K562 (cell line): ENCODE results near the gene TRMT1. TPM values are rescaled to one million over a fixed set of nuclear protein-coding genes. Genes with fewer than 3 reads are reported as not detected.

Source experiments
- ATF4 ChIP-seq: fragments of 450-650 bp; formaldehyde crosslinking; IDR thresholded peaks from 2 replicates; pipeline ENCODE4 v1.4.0; 2022; ENCODE audit warnings: mild to moderate bottlenecking, moderate library complexity
- CHD4 ChIP-seq: fragments of 200-600 bp; sonication (generic); IDR thresholded peaks from 3 replicates; pipeline ENCODE4 v1.6.1; 2012; ENCODE audit warnings: low read depth, mild to moderate bottlenecking, mixed read lengths, low read length, inconsistent platforms; ENCODE audit not compliant: insufficient read depth, insufficient replicate concordance, poor library complexity, severe bottlenecking
- HBP1 ChIP-seq: fragments of 450-650 bp; formaldehyde crosslinking; IDR thresholded peaks from 2 replicates; pipeline ENCODE4 v1.4.0; 2022; ENCODE audit warnings: missing genetic modification characterization
- IFI16 ChIP-seq: fragments of 250-450 bp; sonication (Bioruptor Pico); IDR thresholded peaks from 2 replicates; pipeline ENCODE4 v2.1.2; 2022; ENCODE audit warnings: mild to moderate bottlenecking, inconsistent platforms
- KDM2B ChIP-seq: fragments of 250-450 bp; sonication (Bioruptor Pico); IDR thresholded peaks from 2 replicates; pipeline ENCODE4 v1.8.0; 2021; ENCODE audit warnings: mild to moderate bottlenecking, moderate library complexity
- MAFK ChIP-seq: IDR thresholded peaks from 2 replicates; pipeline ENCODE4 v1.6.1; 2011; ENCODE audit warnings: low read length, improper control_type of control experiment
- PHB ChIP-seq: fragments of 250-450 bp; sonication (Bioruptor Pico); IDR thresholded peaks from 2 replicates; pipeline ENCODE4 v1.5.0; 2021
- POLR2AphosphoS5 ChIP-seq: IDR thresholded peaks from 2 replicates; pipeline ENCODE4 v1.6.1; 2011; ENCODE audit warnings: mild to moderate bottlenecking, low read depth, low read length, moderate library complexity; ENCODE audit not compliant: control insufficient read depth, insufficient read depth
- RHOXF2B ChIP-seq: fragments of 250-450 bp; sonication (Bioruptor Pico); conservative IDR thresholded peaks from 2 replicates; pipeline ENCODE4 v1.5.1; 2021
- SAFB ChIP-seq: fragments of 200-400 bp; formaldehyde crosslinking; IDR thresholded peaks from 2 replicates; pipeline ENCODE4 v1.6.1; 2017; ENCODE audit warnings: low read depth, low read length, borderline replicate concordance
- THRAP3 ChIP-seq: fragments of 450-650 bp; IDR thresholded peaks from 2 replicates; pipeline ENCODE4 v1.6.1; 2016; ENCODE audit warnings: mild to moderate bottlenecking, inconsistent platforms, borderline replicate concordance
- ZC3H11A ChIP-seq: IDR thresholded peaks from 2 replicates; pipeline ENCODE4 v1.6.1; 2012; ENCODE audit warnings: low read depth, low read length, improper control_type of control experiment
- polyA plus RNA-seq, 8 experiments: library from polyadenylated mRNA; depleted of rRNA in 4 of 8; stranded (reverse) in 5 of 8; unstranded in 3 of 8; fragments of >200 nt; fragmentation: Nextera tagmentation in 2 of 8; fragmentation: Illumina TruSeq in 1 of 8; extraction: Ambion mirVana in 2 of 8; extraction: Trizol in 1 of 8; gene quantifications; 2 replicates each; pipeline versions ENCODE4 v1.2.1 to v1.2.3, GENCODE V29; 2011 to 2014; ENCODE audit warnings: inconsistent platforms in 1 of 8, missing spikeins in 1 of 8
- total RNA-seq, 7 experiments: library from RNA; depleted of rRNA in 6 of 7; stranded (reverse); fragments of >200 nt in 6 of 7; fragmentation: Illumina TruSeq in 2 of 7; extraction: Trizol in 2 of 7; gene quantifications; 2 replicates each; pipeline versions ENCODE4 v1.2.1 to v1.2.3, GENCODE V29; 2011 to 2021; ENCODE audit warnings: low replicate concordance in 1 of 7
- TF ChIP-seq, protein P1 (sequence below): fragments of 250-450 bp; sonication (Bioruptor Pico); IDR thresholded peaks from 2 replicates; pipeline ENCODE4 v1.5.0; 2021; ENCODE audit warnings: mild to moderate bottlenecking, borderline replicate concordance
- TF ChIP-seq, protein P2 (sequence below): fragments of 250-450 bp; sonication (Bioruptor Pico); IDR thresholded peaks from 2 replicates; pipeline ENCODE4 v1.8.0; 2022; ENCODE audit warnings: moderate library complexity, mild to moderate bottlenecking, inconsistent platforms
- TF ChIP-seq, protein P3 (sequence below): fragments of 450-650 bp; formaldehyde crosslinking; IDR thresholded peaks from 2 replicates; pipeline ENCODE4 v1.4.0; 2022; ENCODE audit warnings: missing genetic modification characterization
- TF ChIP-seq, protein P4 (sequence below): sonication (generic); formaldehyde crosslinking; IDR thresholded peaks from 2 replicates; pipeline ENCODE4 v1.4.0; 2020; ENCODE audit warnings: mild to moderate bottlenecking, missing genetic modification reagents

Gene TRMT1
- total and polyA plus RNA-seq, 9 of the 15 experiments (the other 6 are each of a cell fraction or from before 2014, with no cell fraction given): 5.8 to 158 (median 54.3) TPM

GRCh38 chr19:13154911-13155471, 38.5 kb upstream of the TRMT1 start (continued):
- TF ChIP-seq, protein P1, sequence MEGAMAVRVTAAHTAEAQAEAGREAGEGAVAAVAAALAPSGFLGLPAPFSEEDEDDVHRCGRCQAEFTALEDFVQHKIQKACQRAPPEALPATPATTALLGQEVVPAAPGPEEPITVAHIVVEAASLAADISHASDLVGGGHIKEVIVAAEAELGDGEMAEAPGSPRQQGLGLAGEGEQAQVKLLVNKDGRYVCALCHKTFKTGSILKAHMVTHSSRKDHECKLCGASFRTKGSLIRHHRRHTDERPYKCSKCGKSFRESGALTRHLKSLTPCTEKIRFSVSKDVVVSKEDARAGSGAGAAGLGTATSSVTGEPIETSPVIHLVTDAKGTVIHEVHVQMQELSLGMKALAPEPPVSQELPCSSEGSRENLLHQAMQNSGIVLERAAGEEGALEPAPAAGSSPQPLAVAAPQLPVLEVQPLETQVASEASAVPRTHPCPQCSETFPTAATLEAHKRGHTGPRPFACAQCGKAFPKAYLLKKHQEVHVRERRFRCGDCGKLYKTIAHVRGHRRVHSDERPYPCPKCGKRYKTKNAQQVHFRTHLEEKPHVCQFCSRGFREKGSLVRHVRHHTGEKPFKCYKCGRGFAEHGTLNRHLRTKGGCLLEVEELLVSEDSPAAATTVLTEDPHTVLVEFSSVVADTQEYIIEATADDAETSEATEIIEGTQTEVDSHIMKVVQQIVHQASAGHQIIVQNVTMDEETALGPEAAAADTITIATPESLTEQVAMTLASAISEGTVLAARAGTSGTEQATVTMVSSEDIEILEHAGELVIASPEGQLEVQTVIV (CRISPR knock-in tag): 0 out of 2 replicates have a peak, but pooled peaks have one; percentile 11
- TF ChIP-seq THRAP3 (no peak), ZC3H11A (no peak), CHD4 (no peak), HBP1 (CRISPR knock-in tag) (0 out of 2 replicates have a peak, but pooled peaks have one; percentile 2), ATF4 (CRISPR knock-in tag) (no peak), IFI16 (CRISPR knock-in tag) (no peak), POLR2AphosphoS5 (peak; percentile 68), MAFK (no peak), SAFB (no peak; the same call in 1 of the 2 replicates), RHOXF2B (0 out of 2 replicates have a peak, but pooled peaks have one; percentile 11), PHB (CRISPR knock-in tag) (no peak), KDM2B (CRISPR knock-in tag) (0 out of 2 replicates have a peak, but pooled peaks have one; percentile 30)
- TF ChIP-seq, protein P2, sequence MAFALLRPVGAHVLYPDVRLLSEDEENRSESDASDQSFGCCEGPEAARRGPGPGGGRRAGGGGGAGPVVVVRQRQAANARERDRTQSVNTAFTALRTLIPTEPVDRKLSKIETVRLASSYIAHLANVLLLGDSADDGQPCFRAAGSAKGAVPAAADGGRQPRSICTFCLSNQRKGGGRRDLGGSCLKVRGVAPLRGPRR (CRISPR knock-in tag): no peak
- TF ChIP-seq, protein P3, sequence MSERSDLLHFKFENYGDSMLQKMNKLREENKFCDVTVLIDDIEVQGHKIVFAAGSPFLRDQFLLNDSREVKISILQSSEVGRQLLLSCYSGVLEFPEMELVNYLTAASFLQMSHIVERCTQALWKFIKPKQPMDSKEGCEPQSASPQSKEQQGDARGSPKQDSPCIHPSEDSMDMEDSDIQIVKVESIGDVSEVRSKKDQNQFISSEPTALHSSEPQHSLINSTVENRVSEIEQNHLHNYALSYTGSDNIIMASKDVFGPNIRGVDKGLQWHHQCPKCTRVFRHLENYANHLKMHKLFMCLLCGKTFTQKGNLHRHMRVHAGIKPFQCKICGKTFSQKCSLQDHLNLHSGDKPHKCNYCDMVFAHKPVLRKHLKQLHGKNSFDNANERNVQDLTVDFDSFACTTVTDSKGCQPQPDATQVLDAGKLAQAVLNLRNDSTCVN (CRISPR knock-in tag): no peak
- TF ChIP-seq, protein P4, sequence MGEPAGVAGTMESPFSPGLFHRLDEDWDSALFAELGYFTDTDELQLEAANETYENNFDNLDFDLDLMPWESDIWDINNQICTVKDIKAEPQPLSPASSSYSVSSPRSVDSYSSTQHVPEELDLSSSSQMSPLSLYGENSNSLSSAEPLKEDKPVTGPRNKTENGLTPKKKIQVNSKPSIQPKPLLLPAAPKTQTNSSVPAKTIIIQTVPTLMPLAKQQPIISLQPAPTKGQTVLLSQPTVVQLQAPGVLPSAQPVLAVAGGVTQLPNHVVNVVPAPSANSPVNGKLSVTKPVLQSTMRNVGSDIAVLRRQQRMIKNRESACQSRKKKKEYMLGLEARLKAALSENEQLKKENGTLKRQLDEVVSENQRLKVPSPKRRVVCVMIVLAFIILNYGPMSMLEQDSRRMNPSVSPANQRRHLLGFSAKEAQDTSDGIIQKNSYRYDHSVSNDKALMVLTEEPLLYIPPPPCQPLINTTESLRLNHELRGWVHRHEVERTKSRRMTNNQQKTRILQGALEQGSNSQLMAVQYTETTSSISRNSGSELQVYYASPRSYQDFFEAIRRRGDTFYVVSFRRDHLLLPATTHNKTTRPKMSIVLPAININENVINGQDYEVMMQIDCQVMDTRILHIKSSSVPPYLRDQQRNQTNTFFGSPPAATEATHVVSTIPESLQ (CRISPR knock-in tag): no peak
